Measurements from ENCODE around the gene ANAPC10. TPM values are rescaled to one million over a fixed set of nuclear protein-coding genes. Genes with fewer than 3 reads are reported as not detected.
"Not testable (repeated sequence)": the region's sequence is repeated elsewhere in the genome, so short reads cannot be mapped to it uniquely, and the experiment has no call there.

ANAPC10 gene, protein sequence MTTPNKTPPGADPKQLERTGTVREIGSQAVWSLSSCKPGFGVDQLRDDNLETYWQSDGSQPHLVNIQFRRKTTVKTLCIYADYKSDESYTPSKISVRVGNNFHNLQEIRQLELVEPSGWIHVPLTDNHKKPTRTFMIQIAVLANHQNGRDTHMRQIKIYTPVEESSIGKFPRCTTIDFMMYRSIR
- 27.2 and 28.1 TPM in 2 replicates for total RNA-seq
- 29.4 and 29.7 TPM in 2 replicates for polyA plus RNA-seq
- 12.1 and 15.0 TPM in 2 replicates for polyA plus RNA-seq (2012)
- 0.41 and 9.2 TPM in 2 replicates for polyA minus RNA-seq (ENCODE audit: low replicate concordance)

DNA sequence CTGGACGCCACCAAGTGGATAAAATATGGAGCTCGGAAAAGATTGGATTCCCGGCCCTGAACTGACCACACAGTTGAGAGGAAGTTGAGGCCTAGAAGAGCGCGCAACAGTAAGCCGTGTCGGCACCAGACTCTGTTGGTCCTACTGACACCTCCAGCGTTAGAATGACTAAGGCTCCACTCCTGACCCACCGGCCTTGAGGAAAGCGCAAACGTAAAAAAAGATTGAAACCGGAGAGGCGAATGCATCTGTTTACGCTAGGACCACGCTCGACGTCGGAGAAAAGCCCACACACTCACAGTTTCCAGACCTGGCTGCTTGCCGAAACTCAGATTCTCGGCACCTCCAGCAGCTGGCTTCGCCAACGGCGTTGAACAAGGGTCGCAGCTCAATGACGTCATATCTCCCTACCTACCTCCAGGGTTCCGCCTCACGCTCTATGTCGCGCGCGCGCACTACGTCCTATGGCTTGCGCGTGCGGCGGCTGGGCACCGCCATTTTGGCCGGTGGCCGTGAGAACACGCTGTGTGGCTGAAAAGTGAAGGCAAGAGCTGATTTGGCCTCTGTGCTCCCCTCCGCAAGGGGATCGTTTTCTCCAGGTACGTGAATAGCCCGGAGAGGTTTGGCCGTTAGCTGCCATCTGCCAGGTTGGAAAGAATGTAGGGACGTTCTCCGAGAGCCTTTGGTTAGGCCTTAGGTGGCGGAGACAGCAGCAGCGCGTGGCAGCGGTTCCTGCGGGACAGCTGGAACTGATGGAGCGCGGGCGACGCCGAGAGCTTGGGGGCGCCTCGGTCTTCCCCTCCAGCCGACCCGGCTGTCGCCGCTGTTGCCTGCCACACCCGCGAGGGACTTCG is at the start of gene ANAPC10, which contains the start of gene ABCE1:
TSS of gene ANAPC10 (minus strand) at position 376 of the 854 bp plus-strand sequence. CDS start 2,097 bp downstream, outside the sequence.
TSS of gene ABCE1 (plus strand) at position 491 of the 854 bp plus-strand sequence. CDS start 6,102 bp downstream, outside the sequence.
- H3K4me2 ChIP-seq (ENCODE audit: extremely low read depth, insufficient read depth, low read length): peak within 1 kb of the TSS; percentile 95
- H3K9ac ChIP-seq (ENCODE audit: insufficient read depth, low read length): peak within 1 kb of the TSS; percentile 96
- peak within 1 kb of the TSS; percentile 99 for H3K27ac ChIP-seq (ENCODE audit: insufficient read depth, low read length)
- H3K27me3 ChIP-seq (ENCODE audit: control insufficient read depth, insufficient read depth, low read length): no peaks in the 10 kb centered on the region
- H3K36me3 ChIP-seq (ENCODE audit: control insufficient read depth, insufficient read depth, low read length): peaks cover 4% of the 10 kb centered on the region
- H3K79me2 ChIP-seq (ENCODE audit: control insufficient read depth, insufficient read depth, low read length): peaks cover 72% of the 10 kb centered on the region
- peak within 1 kb of the TSS; percentile 84 to 98 (median 92) for H3K4me3 ChIP-seq (replicated peaks in 1 of 4; ENCODE audit: control extremely low read depth in 1 of 4, insufficient read depth in 1 of 4, low read depth in 3 of 4, low read length in 4 of 4)
- no peaks in the 10 kb centered on the region for H4K20me1 ChIP-seq (ENCODE audit: control insufficient read depth, extremely low read depth, insufficient read depth, low read length)
- no peaks in the 10 kb centered on the region for H3K9me3 ChIP-seq (ENCODE audit: control insufficient read depth, insufficient read depth, low read depth, low read length)
- no peak for TF ChIP-seq EZH2 (IDR thresholded peaks at IDR 0.05; ENCODE audit: low read length, missing control alignments)
- TF ChIP-seq, protein P1, sequence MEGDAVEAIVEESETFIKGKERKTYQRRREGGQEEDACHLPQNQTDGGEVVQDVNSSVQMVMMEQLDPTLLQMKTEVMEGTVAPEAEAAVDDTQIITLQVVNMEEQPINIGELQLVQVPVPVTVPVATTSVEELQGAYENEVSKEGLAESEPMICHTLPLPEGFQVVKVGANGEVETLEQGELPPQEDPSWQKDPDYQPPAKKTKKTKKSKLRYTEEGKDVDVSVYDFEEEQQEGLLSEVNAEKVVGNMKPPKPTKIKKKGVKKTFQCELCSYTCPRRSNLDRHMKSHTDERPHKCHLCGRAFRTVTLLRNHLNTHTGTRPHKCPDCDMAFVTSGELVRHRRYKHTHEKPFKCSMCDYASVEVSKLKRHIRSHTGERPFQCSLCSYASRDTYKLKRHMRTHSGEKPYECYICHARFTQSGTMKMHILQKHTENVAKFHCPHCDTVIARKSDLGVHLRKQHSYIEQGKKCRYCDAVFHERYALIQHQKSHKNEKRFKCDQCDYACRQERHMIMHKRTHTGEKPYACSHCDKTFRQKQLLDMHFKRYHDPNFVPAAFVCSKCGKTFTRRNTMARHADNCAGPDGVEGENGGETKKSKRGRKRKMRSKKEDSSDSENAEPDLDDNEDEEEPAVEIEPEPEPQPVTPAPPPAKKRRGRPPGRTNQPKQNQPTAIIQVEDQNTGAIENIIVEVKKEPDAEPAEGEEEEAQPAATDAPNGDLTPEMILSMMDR (conservative IDR thresholded peaks at IDR 0.05 in 1 of 2, IDR thresholded peaks at IDR 0.05 in 1 of 2; ENCODE audit: low read depth in 1 of 2, low read length in 2 of 2): peak; percentile 50 to 53
- H3K4me1 ChIP-seq (ENCODE audit: control insufficient read depth, extremely low read depth, insufficient read depth, low read length): no peaks in the 10 kb centered on the region
- peak; percentile 98 to 99 for DNase-seq (ENCODE audit: low read depth in 2 of 2)
- H2AFZ ChIP-seq (ENCODE audit: low read length): peak within 1 kb of the TSS; percentile 99

DNA sequence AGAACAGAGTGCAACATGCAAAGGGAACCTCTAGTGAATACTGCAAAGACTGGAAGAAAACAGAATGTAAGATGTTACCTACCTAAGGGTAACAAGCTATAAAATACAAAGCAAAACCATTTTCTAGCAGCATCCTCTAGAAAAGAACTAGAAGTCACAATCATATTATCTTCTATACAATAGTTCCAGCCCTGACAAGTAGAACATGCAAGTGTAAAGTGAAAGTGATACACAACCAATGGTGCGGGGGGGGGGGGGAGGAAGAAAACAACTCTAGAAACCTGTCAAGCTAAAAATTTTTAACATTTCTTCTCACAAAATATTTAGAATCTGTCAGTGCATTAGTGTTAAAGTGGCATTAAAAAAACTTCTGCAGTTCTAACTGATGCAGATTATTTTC is 38.2 kb upstream of the ANAPC10 start:
- not testable (repeated sequence) for H3K27me3 ChIP-seq (ENCODE audit: control insufficient read depth, insufficient read depth, low read length); DNase-seq (ENCODE audit: low read depth in 2 of 2); H3K27ac ChIP-seq (ENCODE audit: insufficient read depth, low read length); H4K20me1 ChIP-seq (ENCODE audit: control insufficient read depth, extremely low read depth, insufficient read depth, low read length); H3K9me3 ChIP-seq (ENCODE audit: control insufficient read depth, insufficient read depth, low read depth, low read length); H3K4me3 ChIP-seq (replicated peaks in 1 of 4; ENCODE audit: control extremely low read depth in 1 of 4, insufficient read depth in 1 of 4, low read depth in 3 of 4, low read length in 4 of 4); H3K79me2 ChIP-seq (ENCODE audit: control insufficient read depth, insufficient read depth, low read length); H3K36me3 ChIP-seq (ENCODE audit: control insufficient read depth, insufficient read depth, low read length); H3K4me2 ChIP-seq (ENCODE audit: extremely low read depth, insufficient read depth, low read length); H2AFZ ChIP-seq (ENCODE audit: low read length); H3K9ac ChIP-seq (ENCODE audit: insufficient read depth, low read length); H3K4me1 ChIP-seq (ENCODE audit: control insufficient read depth, extremely low read depth, insufficient read depth, low read length)

DNA sequence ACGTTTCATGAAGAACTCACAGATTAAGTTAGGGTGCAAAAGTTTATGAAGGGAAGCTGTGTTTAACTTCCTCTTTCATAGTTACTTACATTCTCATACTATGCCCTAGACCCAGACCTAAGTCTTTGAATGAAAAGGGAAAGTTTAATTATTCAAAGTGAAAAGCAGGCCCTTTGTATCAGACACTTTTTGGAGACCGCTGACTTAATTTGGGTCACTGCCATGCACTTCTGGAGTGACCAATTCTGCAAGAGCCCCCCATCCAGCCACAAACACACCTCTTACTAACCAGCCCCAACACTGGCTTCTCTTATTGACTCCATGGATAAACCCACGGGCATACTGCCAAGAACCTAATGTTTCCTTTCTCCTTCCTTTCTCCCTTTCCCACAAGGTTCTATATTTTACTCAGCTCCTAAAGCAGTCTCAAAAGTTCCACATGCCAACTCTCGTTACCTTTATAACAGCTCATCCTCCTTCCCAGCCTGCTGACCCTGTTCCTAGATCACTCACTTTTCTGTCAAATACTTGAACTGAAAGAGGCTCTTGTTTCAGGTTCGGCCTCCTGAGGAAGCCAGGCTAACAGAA is 34.6 kb upstream of the ANAPC10 start:
- Histone ChIP-seq H3K27ac (ENCODE audit: insufficient read depth, low read length) (no peak overlapping the region), H3K36me3 (ENCODE audit: control insufficient read depth, insufficient read depth, low read length) (no peaks in the 10 kb centered on the region)

More for the DNA sequence above, 34.6 kb upstream of the ANAPC10 start:
- H4K20me1 ChIP-seq (ENCODE audit: control insufficient read depth, extremely low read depth, insufficient read depth, low read length): peaks cover 3% of the 10 kb centered on the region
- no peak overlapping the region for H3K4me3 ChIP-seq (replicated peaks in 1 of 4; ENCODE audit: control extremely low read depth in 1 of 4, insufficient read depth in 1 of 4, low read depth in 3 of 4, low read length in 4 of 4)
- DNase-seq (ENCODE audit: low read depth in 2 of 2): peak; percentile 26 to 42
- H3K9me3 ChIP-seq (ENCODE audit: control insufficient read depth, insufficient read depth, low read depth, low read length): no peaks in the 10 kb centered on the region
- H3K4me2 ChIP-seq (ENCODE audit: extremely low read depth, insufficient read depth, low read length): no peak overlapping the region
- H3K27me3 ChIP-seq (ENCODE audit: control insufficient read depth, insufficient read depth, low read length): no peaks in the 10 kb centered on the region
- peaks cover 9% of the 10 kb centered on the region for H3K4me1 ChIP-seq (ENCODE audit: control insufficient read depth, extremely low read depth, insufficient read depth, low read length)
- no peak overlapping the region for H3K9ac ChIP-seq (ENCODE audit: insufficient read depth, low read length)
- TF ChIP-seq, protein P1 (conservative IDR thresholded peaks at IDR 0.05 in 1 of 2, IDR thresholded peaks at IDR 0.05 in 1 of 2; ENCODE audit: low read depth in 1 of 2, low read length in 2 of 2): no peak
- TF ChIP-seq EZH2 (IDR thresholded peaks at IDR 0.05; ENCODE audit: low read length, missing control alignments): no peak
- H3K79me2 ChIP-seq (ENCODE audit: control insufficient read depth, insufficient read depth, low read length): no peaks in the 10 kb centered on the region
- H2AFZ ChIP-seq (ENCODE audit: low read length): no peak overlapping the region
